Stomach (tissue), 4 donors: ENCODE results near the gene CHSY3.

Source experiments
- CTCF ChIP-seq, 7 experiments: fragments of 450-650 bp in 4 of 7; fragments of 200-600 bp in 3 of 7; sonication (generic) in 3 of 7; IDR thresholded peaks; one replicate each; pipeline ENCODE4 v1.5.1; 2016 to 2019; ENCODE audit warnings: antibody characterized with exemption in 7 of 7, control low read depth in 2 of 7, mild to moderate bottlenecking in 1 of 7
- POLR2AphosphoS5 ChIP-seq, 3 donors: sonication (generic); formaldehyde crosslinking; IDR thresholded peaks; one replicate each; pipeline ENCODE4 v1.6.1; 2016; ENCODE audit warnings: antibody characterized with exemption in 3 of 3

DNA sequence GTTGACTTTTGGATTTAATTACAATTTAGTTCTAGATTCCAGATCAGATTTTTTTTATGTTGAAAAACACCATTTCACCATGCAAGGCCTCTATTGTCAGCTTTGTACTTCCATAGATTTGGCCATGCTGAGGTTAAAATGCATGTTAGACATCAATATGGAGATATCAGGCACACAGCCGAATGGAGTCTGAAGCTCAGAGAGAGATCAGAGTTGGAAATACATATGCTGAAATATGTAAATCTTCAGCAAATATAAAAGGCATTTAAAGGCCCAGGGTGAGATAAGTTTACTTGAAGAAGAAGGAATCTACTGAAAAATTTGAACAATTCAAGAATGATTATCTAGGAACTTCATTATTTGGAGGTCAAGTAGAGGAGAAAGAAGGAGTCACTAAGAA lies 139.6 kb downstream of the CHSY3 start:
- TF ChIP-seq CTCF (IDR thresholded peaks at IDR 0.05), result no peak
- TF ChIP-seq POLR2AphosphoS5 (IDR thresholded peaks at IDR 0.05), result no peak
